Measurements from ENCODE around the gene SCARB2. TPM values are rescaled to one million over a fixed set of nuclear protein-coding genes. Genes with fewer than 3 reads are reported as not detected.
A peak's percentile ranks its signal among the peaks of the same experiment; 100 is the strongest.

Gene SCARB2
- total RNA-seq, 1 donor from 2014 or later: 98.3 TPM

- TF ChIP-seq, protein P1, sequence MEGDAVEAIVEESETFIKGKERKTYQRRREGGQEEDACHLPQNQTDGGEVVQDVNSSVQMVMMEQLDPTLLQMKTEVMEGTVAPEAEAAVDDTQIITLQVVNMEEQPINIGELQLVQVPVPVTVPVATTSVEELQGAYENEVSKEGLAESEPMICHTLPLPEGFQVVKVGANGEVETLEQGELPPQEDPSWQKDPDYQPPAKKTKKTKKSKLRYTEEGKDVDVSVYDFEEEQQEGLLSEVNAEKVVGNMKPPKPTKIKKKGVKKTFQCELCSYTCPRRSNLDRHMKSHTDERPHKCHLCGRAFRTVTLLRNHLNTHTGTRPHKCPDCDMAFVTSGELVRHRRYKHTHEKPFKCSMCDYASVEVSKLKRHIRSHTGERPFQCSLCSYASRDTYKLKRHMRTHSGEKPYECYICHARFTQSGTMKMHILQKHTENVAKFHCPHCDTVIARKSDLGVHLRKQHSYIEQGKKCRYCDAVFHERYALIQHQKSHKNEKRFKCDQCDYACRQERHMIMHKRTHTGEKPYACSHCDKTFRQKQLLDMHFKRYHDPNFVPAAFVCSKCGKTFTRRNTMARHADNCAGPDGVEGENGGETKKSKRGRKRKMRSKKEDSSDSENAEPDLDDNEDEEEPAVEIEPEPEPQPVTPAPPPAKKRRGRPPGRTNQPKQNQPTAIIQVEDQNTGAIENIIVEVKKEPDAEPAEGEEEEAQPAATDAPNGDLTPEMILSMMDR (IDR thresholded peaks at IDR 0.05; ENCODE audit: unreplicated experiment): no peak
- Mint-ChIP-seq H3K4me1 (ENCODE audit: low read depth) (peaks cover 33% of the 10 kb centered on the region), H3K4me3 (ENCODE audit: low read depth) (no peak overlapping the region), H3K27ac (peak overlapping the region; percentile 87), H3K27me3 (no peaks in the 10 kb centered on the region), H3K36me3 (ENCODE audit: insufficient read depth) (peaks cover 7% of the 10 kb centered on the region), H3K9me3 (ENCODE audit: low read depth) (no peaks in the 10 kb centered on the region)
- no peak for DNase-seq (ENCODE audit: low spot score, unreplicated experiment)
These were observed 13.9 kb downstream of the SCARB2 start for GRCh38 chr4:76199664-76200211.

DNA sequence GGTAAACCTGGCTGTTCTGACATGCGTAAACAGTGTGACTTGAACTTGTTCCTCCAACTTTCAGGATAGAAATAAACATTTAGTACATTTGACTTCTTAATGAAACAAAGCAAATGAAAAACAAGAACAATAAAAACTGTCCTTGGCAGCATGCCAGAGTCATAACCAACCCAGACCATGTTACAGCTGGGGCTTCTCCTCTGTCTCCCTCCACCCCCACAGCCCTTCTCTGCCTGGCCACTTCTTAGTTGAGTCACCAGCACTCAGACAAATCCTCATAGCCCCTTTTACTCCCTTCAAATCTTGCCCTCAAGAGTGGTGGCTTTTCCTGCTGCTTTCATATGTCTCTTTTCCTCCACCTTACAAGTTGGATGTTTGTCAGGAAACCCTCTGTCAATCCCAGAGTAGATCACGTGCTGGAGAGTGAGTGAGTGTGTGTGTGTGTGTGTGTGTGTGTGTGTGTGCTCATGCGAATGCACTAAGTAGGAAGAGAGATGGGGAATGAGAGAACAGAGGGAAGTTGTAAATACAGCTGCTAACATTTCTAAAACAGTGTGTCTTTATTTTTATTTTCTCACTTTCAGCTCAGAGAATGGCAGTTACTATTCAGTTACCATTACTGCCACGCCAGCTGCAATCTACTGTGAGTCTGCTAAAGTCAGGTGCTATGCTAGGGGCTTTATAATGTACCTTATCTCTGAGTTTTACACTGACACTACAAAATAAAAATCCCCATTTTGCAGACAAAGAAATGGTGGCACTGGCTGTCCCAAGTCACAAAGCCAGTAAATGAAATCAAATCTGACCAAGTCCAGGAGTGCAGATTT is 15.0 kb downstream of the SCARB2 start:
- TF ChIP-seq, protein P1 (IDR thresholded peaks at IDR 0.05; ENCODE audit: unreplicated experiment): no peak
- Mint-ChIP-seq H3K4me1 (ENCODE audit: low read depth) (peaks cover 37% of the 10 kb centered on the region), H3K36me3 (ENCODE audit: insufficient read depth) (peaks cover 18% of the 10 kb centered on the region), H3K27ac (peak overlapping the region; percentile 83), H3K27me3 (no peaks in the 10 kb centered on the region), H3K9me3 (ENCODE audit: low read depth) (no peaks in the 10 kb centered on the region), H3K4me3 (ENCODE audit: low read depth) (no peak overlapping the region)
- DNase-seq (ENCODE audit: low spot score, unreplicated experiment): no peak

GRCh38 chr4:76197971-76198410 is 15.6 kb downstream of the SCARB2 start:
- Mint-ChIP-seq H3K4me1 (ENCODE audit: low read depth) (peaks cover 37% of the 10 kb centered on the region), H3K27me3 (no peaks in the 10 kb centered on the region), H3K4me3 (ENCODE audit: low read depth) (peak overlapping the region; percentile 31), H3K36me3 (ENCODE audit: insufficient read depth) (peaks cover 25% of the 10 kb centered on the region), H3K9me3 (ENCODE audit: low read depth) (no peaks in the 10 kb centered on the region), H3K27ac (peak overlapping the region; percentile 83)
- no peak for DNase-seq (ENCODE audit: low spot score, unreplicated experiment)
- TF ChIP-seq, protein P1 (IDR thresholded peaks at IDR 0.05; ENCODE audit: unreplicated experiment): no peak

DNA sequence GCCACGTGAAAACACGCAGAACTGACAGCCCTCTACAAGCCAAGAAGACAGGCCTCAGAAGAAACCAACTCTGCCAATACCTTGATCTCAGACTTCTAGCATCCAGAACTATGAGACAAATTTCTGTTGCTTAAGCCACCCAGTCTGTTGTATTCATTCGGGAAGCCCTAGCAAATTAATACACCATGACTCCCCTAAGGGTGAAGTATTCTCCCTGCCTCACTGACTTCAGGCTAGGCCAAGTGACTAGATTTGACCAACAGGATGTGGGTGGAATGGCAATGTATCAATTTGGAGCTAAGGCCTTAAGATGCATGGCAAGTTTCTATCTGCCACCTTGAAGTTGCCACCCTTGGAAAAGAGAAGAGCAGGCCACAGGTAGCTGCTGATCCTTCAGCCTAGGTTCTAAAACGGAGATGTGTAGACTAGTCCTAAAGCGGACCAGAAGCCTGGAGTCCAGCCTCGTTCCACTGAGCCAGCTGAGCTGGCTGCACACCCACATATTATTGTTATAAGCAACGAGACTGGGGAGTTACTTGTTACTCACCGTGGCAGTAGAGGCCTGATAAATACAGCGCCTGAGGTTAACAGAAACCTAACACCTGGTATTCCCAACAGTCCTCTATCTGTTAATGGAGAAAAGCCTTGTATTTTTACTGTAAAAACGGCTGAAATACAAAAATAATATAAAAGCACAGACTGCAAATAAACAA is 16.4 kb downstream of the SCARB2 start:
- H3K4me1 Mint-ChIP-seq (ENCODE audit: low read depth): peaks cover 38% of the 10 kb centered on the region
- H3K27ac Mint-ChIP-seq: peak overlapping the region; percentile 83

GRCh38 chr4:76196376-76196775 is 17.2 kb downstream of the SCARB2 start:
- Mint-ChIP-seq H3K9me3 (ENCODE audit: low read depth) (peaks cover 6% of the 10 kb centered on the region), H3K4me1 (ENCODE audit: low read depth) (peaks cover 38% of the 10 kb centered on the region), H3K4me3 (ENCODE audit: low read depth) (no peak overlapping the region)

More for the DNA sequence above, 16.4 kb downstream of the SCARB2 start:
- H3K9me3 Mint-ChIP-seq (ENCODE audit: low read depth): peaks cover 5% of the 10 kb centered on the region
- no peaks in the 10 kb centered on the region for H3K27me3 Mint-ChIP-seq
- TF ChIP-seq, protein P1 (IDR thresholded peaks at IDR 0.05; ENCODE audit: unreplicated experiment): no peak
- peaks cover 33% of the 10 kb centered on the region for H3K36me3 Mint-ChIP-seq (ENCODE audit: insufficient read depth)
- no peak overlapping the region for H3K4me3 Mint-ChIP-seq (ENCODE audit: low read depth)
- no peak for DNase-seq (ENCODE audit: low spot score, unreplicated experiment)

More at GRCh38 chr4:76196376-76196775, 17.2 kb downstream of the SCARB2 start:
- peak overlapping the region; percentile 83 for H3K27ac Mint-ChIP-seq
- TF ChIP-seq, protein P1 (IDR thresholded peaks at IDR 0.05; ENCODE audit: unreplicated experiment): no peak
- no peaks in the 10 kb centered on the region for H3K27me3 Mint-ChIP-seq
- DNase-seq (ENCODE audit: low spot score, unreplicated experiment): no peak
- H3K36me3 Mint-ChIP-seq (ENCODE audit: insufficient read depth): peaks cover 38% of the 10 kb centered on the region

Measured in progenitor cell of endocrine pancreas (in vitro differentiated cells).